GM18870 (cell line): ENCODE results near the gene IFITM1.
A peak's percentile ranks its signal among the peaks of the same experiment; 100 is the strongest.

Experiments used
- ATAC-seq: cut with Tn5 transposase; IDR thresholded peaks from one replicate; pipeline ENCODE4 v1.9.1; 2021; ENCODE audit warnings: moderate library complexity; ENCODE audit not compliant: unreplicated experiment

The IFITM1 gene

DNA sequence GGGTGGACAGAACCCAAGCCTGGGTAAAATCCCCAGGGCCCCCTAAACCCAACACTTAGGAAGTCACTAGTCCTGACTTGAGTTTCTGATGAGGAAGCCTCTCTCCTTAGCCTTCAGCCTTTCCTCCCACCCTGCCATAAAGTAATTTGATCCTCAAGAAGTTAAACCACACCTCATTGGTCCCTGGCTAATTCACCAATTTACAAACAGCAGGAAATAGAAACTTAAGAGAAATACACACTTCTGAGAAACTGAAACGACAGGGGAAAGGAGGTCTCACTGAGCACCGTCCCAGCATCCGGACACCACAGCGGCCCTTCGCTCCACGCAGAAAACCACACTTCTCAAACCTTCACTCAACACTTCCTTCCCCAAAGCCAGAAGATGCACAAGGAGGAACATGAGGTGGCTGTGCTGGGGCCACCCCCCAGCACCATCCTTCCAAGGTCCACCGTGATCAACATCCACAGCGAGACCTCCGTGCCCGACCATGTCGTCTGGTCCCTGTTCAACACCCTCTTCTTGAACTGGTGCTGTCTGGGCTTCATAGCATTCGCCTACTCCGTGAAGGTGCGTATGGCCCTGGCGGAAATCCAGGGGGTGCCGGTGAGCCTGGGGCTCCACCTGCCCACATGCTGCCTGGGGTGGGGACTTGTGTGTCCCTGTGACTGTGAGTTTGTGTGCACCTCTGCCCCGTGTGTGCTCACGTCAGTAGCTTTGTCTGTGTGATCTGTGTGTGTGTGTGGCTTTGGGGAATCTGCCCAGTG, at the start of gene IFITM1:
Gene IFITM1, plus strand, starts transcription at position 254 of the 767 bp plus-strand sequence. Its CDS starts 131 bp downstream, at position 385.
- ATAC-seq, result peak; percentile 41

DNA sequence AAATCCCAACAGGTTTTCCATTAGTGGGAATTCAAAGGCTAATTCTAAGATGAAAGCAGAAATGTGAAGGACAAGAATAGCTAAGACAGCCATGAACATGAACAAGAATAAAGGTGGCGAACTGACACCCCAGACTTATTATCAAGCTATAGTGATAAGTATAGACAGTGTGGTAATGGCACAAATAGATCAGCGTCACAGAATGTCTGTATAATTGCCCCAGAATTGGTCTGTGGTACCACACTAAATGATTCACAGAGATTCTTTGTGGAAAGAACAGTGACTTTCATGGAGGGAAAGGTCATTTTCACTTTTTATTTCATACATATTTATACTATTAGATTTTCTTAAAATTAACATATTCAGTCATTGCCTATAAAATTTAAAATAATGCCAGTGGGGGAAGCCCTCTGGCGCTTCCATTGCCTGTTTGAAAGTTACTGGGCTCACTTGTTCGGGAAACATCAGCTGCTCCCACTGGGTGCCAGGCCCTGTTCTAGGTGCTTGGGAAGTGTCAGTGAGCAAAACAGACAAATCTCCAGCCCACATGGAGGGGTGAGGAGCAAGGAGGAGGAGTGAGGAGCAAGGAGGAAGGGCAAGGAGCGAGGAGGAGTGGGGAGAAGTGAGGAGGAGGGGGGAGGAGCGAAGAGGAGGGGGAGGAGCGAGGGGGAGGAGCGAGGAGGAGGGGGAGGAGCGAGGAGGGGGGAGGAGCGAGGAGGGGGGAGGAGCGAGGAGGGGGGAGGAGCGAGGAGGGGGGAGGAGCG, 47.0 kb upstream of the IFITM1 start:
- no peak for ATAC-seq

DNA sequence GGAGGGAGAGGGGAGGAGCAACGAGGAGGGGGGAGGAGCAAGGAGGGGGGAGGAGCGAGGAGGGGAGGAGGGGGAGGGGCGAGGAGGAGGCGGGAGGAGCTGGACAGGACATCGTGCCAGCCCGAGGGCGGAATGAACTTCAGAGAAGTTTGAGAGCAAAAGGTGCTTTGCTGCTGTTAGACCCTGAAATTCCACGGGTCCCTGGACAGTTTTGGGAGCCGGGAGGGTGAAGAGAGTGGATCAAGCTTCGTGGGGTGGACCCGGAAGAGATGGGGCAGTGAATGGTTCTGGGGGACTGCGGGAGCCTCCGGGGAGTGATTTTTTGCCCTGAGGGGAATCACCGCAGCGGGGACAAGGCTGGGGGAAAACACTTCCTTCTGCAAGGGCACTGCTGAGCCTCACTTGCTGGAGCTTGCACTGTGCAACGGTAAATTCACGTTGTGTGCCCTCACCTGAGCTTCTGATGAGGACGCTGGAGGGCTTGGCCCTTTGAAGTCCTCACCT, 46.3 kb upstream of the IFITM1 start:
- ATAC-seq, result no peak

DNA sequence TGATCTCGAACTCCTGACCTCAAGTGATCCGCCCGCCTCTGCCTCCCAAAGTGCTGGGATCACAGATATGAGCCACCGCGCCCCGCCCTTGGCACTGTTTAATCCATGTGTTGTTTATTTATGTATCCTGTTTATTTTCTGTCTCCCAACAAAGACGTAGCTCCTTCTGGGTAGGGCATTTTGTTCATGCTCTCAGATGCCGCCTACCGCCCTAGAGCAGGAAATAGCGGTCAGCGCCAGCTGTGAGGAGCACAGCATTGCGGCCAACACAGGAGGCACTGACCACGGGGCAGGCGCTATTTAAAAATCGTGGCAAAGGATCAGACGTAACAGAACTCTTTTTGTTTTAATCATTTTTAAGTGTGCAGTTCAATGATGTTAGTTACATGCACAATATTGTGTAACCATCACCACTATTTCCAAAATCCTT, 45.1 kb upstream of the IFITM1 start:
- peak; percentile 33 for ATAC-seq

DNA sequence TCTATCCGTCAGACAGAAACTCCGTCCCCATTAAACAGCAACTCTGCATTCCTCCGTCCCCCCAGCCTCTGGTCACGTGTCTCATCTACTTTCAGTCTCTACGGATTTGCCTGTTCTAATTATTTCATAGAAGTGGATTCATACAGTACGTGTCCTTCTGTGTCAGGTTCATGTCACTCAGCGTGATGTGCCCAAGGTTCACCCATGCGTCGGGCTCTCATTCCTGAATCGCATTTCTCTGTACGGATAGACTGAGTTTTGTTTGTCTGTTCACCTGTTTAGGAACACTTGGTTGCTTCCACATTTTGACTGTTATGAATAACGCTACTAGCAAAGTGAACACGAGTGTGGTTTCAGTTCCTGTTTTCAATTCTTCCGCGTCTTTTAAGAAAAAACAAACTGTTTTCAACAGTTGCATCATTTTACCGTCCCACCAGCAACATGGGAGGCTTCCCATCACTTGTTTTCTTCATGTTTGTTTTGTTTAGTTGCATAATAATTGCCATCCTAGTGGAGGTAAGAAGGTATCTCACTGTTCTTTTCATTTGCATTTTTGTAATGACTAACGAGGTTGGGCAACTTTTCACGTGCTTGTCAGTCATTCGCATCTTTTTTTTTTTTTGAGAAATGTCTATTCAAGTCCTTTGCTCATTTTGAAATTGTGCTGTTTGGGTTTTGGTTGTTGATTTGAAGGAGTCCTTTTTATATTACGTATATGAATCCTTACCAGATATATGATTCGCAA, 44.5 kb upstream of the IFITM1 start:
- peak; percentile 83 for ATAC-seq

DNA sequence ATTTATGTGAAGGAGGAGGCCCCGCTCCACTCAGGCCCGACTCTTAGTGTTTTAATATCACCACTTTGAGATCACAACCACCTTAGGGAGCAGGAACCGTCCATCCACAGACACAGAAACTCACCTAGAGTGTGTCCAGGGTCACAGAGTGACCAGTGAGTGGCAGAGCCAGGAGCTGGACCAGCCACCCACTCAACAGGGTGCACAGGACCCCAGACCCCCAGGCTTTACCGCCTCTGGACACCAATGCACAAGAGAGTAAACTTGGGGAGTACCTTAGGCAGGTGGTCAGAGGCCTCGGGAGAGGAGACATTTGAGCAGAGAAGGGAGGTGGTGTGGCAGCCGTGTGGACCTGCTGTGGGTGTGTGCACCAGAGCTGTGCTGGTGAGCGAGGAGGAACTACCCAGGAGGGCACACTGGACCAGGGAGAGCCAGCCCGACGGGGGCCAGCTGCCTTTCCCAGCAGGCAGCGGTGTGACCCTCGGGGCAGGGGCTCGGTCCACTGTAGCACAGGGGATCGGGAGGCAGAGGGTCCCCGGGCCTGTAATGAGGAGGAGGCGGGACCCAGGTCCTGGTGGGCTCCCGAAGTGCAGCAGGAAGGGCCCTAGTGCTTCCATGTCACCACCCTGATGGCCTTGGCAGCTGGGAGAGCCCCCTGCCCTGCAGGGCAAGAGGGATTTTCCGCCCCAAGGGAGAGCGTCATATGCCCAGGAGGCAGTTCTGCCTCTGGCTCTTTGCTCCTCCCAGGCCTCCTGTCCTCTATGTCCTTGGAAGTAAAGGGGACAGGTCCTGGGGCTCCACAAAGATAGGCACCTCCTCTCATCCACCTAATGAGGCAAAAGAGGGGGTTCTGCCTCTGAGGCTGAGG, 43.2 kb upstream of the IFITM1 start:
- no peak for ATAC-seq

DNA sequence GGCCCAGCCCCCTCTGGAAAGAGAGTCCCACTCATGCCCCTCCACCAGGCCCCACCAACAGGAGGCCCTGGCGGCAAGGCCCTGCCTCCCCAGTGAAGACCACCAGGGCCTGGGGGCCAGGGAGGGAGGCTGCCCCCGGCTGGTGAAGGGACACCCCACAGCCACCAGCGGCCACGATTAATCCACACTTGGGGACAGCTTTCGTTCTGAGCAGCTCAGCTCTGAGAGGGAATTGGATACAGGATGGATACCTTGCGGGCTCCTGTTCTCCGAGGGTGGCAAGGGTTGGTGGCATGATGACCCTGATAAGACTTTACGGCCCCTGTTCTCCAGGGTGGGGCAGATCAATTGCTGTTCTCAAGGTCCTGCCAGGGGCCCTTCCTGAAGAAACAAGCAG, 42.5 kb upstream of the IFITM1 start:
- ATAC-seq, result no peak

DNA sequence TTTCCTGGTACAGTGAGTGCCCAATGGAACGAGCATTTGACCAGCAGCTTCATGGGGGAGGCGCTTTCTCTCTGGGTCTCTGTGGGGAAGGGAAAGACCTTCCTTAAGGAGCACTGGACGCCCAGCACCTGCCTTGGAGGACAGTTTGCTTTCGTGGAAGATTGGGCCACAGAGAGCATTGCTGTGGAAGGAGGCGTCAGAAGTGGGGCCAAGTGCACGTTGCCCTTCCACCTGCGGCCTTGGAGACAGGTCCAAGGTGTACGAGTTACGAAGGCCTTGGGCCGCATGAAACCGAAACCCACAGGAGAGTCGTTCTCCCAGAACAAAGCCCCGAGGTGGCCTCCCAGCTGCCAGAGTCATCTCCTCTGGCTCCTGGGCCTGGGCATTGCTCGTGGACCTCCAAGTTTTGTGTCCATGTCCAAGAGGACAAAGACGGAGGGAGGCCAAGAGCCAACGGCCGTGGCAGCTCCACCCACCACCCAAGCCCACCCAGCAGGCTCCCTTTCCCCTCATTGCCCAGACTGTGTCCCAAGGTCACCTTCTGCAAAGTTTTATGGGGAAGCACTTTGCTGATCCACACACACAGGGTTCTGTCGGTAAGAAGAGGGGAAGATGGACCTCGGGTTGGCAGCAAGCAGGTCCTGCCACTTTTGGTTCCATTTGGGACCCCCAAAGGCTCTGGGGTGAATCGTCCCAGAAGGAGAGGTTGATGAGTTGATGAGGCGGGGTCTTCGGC, 41.5 kb upstream of the IFITM1 start:
- no peak for ATAC-seq

DNA sequence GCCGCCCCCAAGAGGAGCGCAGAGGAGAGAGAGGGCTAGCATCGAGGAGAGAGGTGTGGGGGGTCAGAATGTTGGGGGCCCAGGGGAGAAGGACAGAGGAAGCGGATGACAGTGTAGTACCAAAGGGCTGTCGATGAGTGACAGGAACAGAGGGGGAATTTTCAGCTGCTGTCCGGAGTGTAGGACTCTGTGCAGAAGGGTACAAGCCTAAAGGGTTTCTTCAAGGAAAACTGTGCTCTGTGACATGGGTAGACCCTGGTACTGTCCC, 41.0 kb upstream of the IFITM1 start:
- ATAC-seq, result no peak

DNA sequence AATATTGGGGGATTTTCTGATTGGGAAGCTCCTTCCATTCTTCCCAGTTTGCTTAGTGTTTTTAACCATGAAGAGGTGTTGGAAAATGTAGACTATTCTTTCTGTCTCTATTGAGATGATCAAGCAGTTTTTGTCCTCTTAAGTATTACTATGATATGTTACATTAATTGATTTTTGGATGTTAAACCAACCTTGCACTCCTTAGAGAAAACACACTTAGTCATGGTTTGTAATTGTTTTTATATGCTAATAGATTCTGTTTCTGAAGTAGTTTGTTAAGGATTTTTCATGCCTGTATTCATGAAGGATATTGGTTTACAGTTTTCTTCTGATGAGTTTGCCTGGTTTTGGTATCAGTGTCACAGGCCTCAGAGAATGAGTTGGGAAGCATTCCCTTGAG, 37.6 kb upstream of the IFITM1 start:
- ATAC-seq, result no peak

DNA sequence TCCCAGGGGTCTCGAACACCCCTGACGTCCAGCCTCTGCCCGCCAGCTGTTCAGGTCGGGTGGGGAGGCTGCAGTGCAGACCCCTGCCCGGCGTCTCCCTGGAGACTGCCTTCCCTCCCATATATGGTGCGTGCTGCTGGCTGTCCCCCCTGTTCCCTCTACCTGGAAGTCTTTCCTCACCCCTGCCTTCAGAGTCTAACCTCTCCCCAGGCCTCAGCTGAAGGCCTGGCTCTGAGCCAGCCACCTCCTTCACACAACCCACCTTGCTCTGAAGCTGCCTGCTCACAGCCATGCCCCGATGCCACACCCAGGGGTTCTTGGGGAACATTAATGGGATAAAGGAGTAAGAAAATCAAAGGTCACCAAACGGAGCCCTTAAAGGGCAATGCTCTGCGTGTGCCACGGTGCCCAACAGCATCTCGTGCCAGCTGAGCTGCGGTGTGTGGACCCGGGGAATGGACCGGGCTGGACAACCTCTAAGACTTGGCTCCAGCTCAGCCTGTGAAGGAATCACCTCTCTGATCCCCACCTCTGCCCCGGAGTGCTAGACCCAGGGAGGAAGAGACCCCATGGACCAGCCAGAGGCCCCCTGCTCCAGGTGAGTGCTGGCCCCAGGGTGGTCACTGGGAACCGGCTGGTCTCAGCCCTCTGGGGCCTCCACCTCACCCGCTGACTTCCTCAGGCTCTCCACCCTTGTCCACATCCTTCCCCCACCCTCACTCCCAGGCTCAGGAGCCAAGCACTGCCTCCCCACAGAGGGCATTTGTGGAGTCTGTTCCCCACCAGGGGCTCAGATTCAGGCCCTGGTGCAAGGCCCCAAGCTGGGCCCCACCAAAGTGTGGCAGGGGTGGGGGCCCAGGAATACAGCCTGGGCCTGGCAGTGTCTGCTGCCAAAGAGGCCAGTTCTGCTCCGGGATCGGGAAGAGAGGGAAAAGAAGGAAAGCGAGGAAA, 35.6 kb upstream of the IFITM1 start, which contains the start of gene NLRP6:
Gene NLRP6, plus strand, starts transcription at position 407 of the 951 bp plus-strand sequence. Its CDS starts 163 bp downstream, at position 570.
- no peak for ATAC-seq

DNA sequence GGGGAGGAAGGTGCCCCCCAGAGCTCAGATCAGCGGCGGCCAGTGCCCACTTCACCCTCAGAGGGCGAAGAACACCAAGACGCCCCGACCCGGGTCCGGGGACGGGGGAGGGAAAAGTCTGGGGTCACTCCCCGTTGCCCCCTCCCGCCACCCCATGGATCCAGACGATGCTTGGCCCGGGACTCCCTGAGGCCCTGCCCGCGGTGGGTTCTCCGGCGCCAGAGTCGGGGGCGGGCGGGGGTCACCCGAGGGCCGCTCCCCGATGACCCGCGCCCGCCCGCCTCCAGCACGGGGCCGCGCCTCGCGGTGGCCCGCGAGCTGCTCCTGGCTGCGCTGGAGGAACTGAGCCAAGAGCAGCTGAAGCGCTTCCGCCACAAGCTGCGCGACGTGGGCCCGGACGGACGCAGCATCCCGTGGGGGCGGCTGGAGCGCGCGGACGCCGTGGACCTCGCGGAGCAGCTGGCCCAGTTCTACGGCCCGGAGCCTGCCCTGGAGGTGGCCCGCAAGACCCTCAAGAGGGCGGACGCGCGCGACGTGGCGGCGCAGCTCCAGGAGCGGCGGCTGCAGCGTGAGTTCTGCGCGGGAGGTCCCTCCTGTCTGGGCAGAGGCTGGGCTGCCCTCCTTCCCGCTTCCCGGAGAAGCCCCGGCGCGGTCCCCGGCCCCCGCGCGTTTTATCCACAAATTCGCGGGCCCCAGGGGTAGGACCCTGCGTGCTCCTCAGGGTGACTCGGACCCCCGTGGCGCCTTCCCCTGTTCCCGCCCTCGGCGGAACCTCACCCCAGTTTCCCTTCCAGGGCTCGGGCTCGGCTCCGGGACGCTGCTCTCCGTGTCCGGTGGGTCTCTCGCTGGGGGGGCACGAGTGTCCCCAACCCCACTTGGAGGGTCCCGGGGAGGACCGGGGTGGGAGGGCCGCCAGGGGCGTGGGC, 34.5 kb upstream of the IFITM1 start:
- ATAC-seq, result no peak

DNA sequence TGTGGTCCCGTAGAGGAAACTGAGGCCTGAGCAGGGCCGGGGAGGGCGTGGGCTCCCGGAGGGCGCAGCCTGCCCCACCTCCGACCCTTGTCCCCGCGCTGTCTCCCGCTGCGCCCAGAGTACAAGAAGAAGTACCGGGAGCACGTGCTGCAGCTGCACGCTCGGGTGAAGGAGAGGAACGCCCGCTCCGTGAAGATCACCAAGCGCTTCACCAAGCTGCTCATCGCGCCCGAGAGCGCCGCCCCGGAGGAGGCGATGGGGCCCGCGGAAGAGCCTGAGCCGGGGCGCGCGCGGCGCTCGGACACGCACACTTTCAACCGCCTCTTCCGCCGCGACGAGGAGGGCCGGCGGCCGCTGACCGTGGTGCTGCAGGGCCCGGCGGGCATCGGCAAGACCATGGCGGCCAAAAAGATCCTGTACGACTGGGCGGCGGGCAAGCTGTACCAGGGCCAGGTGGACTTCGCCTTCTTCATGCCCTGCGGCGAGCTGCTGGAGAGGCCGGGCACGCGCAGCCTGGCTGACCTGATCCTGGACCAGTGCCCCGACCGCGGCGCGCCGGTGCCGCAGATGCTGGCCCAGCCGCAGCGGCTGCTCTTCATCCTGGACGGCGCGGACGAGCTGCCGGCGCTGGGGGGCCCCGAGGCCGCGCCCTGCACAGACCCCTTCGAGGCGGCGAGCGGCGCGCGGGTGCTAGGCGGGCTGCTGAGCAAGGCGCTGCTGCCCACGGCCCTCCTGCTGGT, 33.7 kb upstream of the IFITM1 start:
- ATAC-seq, result no peak

DNA sequence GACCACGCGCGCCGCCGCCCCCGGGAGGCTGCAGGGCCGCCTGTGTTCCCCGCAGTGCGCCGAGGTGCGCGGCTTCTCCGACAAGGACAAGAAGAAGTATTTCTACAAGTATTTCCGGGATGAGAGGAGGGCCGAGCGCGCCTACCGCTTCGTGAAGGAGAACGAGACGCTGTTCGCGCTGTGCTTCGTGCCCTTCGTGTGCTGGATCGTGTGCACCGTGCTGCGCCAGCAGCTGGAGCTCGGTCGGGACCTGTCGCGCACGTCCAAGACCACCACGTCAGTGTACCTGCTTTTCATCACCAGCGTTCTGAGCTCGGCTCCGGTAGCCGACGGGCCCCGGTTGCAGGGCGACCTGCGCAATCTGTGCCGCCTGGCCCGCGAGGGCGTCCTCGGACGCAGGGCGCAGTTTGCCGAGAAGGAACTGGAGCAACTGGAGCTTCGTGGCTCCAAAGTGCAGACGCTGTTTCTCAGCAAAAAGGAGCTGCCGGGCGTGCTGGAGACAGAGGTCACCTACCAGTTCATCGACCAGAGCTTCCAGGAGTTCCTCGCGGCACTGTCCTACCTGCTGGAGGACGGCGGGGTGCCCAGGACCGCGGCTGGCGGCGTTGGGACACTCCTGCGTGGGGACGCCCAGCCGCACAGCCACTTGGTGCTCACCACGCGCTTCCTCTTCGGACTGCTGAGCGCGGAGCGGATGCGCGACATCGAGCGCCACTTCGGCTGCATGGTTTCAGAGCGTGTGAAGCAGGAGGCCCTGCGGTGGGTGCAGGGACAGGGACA, 32.9 kb upstream of the IFITM1 start:
- ATAC-seq, result no peak

DNA sequence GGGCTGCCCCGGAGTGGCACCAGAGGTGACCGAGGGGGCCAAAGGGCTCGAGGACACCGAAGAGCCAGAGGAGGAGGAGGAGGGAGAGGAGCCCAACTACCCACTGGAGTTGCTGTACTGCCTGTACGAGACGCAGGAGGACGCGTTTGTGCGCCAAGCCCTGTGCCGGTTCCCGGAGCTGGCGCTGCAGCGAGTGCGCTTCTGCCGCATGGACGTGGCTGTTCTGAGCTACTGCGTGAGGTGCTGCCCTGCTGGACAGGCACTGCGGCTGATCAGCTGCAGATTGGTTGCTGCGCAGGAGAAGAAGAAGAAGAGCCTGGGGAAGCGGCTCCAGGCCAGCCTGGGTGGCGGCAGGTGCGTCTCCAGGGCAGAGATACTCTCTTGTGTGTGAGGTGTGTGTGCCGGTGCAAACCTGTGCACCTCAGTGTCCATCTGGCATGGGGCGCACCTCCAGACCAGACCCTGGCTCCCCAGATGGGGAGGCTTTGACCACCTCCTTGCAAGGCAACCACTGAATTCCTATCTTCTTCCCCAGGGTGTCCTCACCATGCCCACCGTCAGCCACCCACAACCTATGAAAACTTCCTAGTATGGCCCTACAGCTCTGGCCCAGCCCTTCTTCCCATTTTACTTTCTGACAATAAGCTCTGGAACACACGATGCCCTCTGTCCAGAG, 32.2 kb upstream of the IFITM1 start:
- no peak for ATAC-seq

DNA sequence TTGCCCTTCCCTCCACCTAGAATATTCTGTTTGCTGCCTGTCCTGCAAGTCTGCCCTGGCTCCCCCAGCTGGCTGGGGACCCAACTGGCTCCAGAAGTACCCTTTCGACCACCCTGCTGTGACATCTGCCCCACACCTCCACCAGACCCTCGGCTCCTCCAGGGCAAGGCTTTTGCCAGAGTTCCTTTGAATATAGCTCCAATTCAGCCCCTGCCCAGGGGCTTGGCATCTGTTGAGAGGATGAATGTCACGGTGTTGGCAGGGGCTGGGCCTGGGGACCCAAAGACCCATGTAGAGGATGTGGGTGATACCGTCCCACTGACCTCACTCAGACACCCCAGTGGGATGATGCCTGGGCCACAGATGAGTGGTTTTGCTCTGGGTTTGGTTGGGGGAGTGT, 31.7 kb upstream of the IFITM1 start:
- ATAC-seq, result no peak
